ENCODE data around the gene AKAP12.

DNA sequence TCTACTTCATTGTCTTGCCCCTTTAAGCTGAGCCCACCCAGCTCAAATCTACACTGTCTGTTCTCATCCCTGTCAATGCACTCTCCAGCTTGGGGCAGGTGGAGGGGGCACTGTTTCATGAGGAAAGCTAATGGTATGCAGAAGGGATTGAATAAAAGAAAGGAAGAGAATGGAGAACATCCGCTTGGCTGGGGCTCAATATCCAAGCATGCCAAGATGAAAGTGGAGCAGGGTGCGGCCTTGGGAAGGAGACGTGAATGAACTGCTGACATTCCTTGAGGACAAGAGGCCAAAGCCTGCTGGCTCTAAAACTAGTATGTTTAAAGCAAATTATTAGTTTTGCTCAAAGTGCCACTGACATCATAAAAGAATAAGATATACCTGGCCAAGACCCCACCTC lies 24.2 kb downstream of the AKAP12 start:
- TF ChIP-seq, protein P1, sequence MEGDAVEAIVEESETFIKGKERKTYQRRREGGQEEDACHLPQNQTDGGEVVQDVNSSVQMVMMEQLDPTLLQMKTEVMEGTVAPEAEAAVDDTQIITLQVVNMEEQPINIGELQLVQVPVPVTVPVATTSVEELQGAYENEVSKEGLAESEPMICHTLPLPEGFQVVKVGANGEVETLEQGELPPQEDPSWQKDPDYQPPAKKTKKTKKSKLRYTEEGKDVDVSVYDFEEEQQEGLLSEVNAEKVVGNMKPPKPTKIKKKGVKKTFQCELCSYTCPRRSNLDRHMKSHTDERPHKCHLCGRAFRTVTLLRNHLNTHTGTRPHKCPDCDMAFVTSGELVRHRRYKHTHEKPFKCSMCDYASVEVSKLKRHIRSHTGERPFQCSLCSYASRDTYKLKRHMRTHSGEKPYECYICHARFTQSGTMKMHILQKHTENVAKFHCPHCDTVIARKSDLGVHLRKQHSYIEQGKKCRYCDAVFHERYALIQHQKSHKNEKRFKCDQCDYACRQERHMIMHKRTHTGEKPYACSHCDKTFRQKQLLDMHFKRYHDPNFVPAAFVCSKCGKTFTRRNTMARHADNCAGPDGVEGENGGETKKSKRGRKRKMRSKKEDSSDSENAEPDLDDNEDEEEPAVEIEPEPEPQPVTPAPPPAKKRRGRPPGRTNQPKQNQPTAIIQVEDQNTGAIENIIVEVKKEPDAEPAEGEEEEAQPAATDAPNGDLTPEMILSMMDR (conservative IDR thresholded peaks at IDR 0.05; ENCODE audit: low read length) = no peak
- no peak for TF ChIP-seq EZH2phosphoT487 (IDR thresholded peaks at IDR 0.05; ENCODE audit: borderline replicate concordance)

All from Loucy (cell line).